Measurements from ENCODE around the gene GSTCD.
"Not testable (repeated sequence)": the region's sequence is repeated elsewhere in the genome, so short reads cannot be mapped to it uniquely, and the experiment has no call there.

GSTCD gene

DNA sequence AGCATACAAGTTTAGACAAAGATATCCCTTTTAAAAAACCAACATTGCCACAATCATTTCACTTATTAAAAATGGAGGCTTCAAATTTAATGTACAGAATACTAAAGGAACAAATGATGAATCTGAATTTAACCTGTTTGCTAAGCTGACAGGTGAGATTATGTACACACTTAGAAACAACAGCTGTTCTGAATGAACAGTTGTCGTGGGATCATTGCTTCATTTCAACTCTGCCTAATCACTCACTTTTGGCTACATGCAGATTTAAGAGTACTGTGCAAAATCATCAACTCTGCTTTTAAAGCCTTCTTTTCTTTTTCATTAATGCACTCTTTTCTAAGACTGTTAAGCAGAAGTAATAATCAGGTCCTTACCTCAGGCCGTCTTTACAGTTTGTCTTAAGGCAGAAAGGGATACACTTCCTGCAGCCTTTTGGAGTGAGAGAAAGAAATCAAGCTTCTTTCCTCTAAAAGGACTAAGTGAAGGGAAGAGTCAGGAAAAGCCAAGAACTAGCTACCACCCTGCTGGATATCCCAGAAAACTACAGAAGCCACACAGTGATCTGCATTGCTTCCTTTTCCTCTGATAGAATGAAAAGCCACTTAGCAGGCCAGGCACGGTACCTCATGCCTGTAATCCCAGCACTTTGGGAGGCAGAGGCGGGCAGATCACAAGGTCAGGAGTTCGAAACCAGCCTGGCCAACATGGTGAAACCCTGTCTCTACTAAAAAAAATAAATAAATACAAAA, 132.0 kb downstream of the GSTCD start:
- no peak for TF ChIP-seq CTCF (IDR thresholded peaks at IDR 0.05)
- intact Hi-C loops (cut with DNase I; ENCODE audit: low total_unique reads) = no loop called here
- no peak overlapping the region for H3K27ac ChIP-seq
- H3K27me3 ChIP-seq = no peaks in the 10 kb centered on the region
- H3K4me3 ChIP-seq = no peak overlapping the region
- peaks cover 0 to 6% (median 0%) of the 10 kb centered on the region in 3 donors for H3K36me3 ChIP-seq
- peaks cover 0 to 29% (median 0%) of the 10 kb centered on the region in 4 donors for H3K4me1 ChIP-seq
- H3K9me3 ChIP-seq = no peaks in the 10 kb centered on the region
- no peak for DNase-seq

DNA sequence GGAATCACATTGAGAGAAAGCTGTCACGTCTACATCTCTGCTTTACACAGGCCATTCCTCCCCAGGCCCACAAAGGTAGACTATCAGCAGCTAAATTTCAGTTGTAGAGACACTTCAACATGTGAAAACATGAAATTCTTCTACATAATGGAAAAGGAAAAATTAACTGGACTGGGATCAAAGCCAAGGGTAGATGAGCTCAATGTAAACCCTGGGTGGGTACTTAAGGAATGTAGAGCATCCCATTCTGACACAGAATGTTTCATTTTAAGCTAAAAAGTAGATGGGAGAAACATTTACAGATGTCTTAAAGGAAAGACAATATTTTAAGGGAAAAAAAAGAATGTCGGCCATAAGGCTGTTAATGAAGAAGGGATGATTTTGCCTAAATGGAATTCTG, 135.4 kb downstream of the GSTCD start:
- no peak for TF ChIP-seq CTCF (IDR thresholded peaks at IDR 0.05)
- Histone ChIP-seq H3K36me3 (no peaks in the 10 kb centered on the region), H3K27me3 (no peaks in the 10 kb centered on the region), H3K4me3 (no peak overlapping the region), H3K4me1 (peaks cover 0 to 33% (median 0%) of the 10 kb centered on the region in 4 donors), H3K27ac (no peak overlapping the region), H3K9me3 (no peaks in the 10 kb centered on the region)
- intact Hi-C loops (cut with DNase I; ENCODE audit: low total_unique reads) = no loop called here
- no peak for DNase-seq

DNA sequence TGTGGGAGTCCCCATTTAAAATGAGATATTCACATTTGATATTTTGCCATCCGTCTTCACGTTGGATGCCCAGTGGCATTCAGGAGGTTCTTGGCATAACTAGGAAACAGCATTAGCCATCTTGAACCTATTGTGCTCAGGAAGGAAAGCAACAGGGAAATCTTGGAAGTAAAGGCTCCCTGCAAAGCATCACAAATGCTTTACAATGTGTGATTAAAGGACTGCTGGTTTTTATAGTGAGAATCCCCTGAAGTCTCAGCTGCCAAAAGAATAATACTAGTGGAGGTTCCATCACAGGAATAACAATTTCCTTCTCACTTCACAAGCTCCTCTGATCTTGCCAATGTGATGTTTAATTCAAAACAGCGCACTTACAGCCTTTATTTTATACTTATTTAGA, 137.0 kb downstream of the GSTCD start:
- Histone ChIP-seq H3K4me3 (no peak overlapping the region), H3K4me1 (peaks cover 0 to 33% (median 0%) of the 10 kb centered on the region in 4 donors), H3K27me3 (no peaks in the 10 kb centered on the region), H3K36me3 (no peaks in the 10 kb centered on the region), H3K27ac (peak overlapping the region in 1 of 2 donors; percentile 4), H3K9me3 (no peaks in the 10 kb centered on the region)
- no peak for DNase-seq
- intact Hi-C loops (cut with DNase I; ENCODE audit: low total_unique reads) = no loop called here
- TF ChIP-seq CTCF (IDR thresholded peaks at IDR 0.05) = no peak

GRCh38 chr4:105848359-105848758, 139.8 kb downstream of the GSTCD start:
- H3K9me3 ChIP-seq; intact Hi-C loops (cut with DNase I; ENCODE audit: low total_unique reads); H3K4me3 ChIP-seq; DNase-seq; H3K27me3 ChIP-seq; H3K27ac ChIP-seq; H3K36me3 ChIP-seq: not testable (repeated sequence)
- H3K4me1 ChIP-seq = peaks cover 0 to 18% (median 0%) of the 10 kb centered on the region in 4 donors

- H3K4me1 ChIP-seq = no peaks in the 10 kb centered on the region
- peaks cover 0 to 2% (median 0%) of the 10 kb centered on the region in 3 donors for H3K36me3 ChIP-seq
- no peak for TF ChIP-seq CTCF (IDR thresholded peaks at IDR 0.05)
- intact Hi-C loops (cut with DNase I; ENCODE audit: low total_unique reads) = no loop called here
- H3K27ac ChIP-seq = no peak overlapping the region
- H3K4me3 ChIP-seq = no peak overlapping the region
- no peaks in the 10 kb centered on the region for H3K27me3 ChIP-seq
- H3K9me3 ChIP-seq = peaks cover 0 to 7% (median 0%) of the 10 kb centered on the region in 3 donors
- no peak for DNase-seq
These were observed 142.6 kb downstream of the GSTCD start for GRCh38 chr4:105851196-105851595.

GRCh38 chr4:105852230-105852629, 143.6 kb downstream of the GSTCD start:
- H3K27ac ChIP-seq; H3K27me3 ChIP-seq; H3K4me1 ChIP-seq; H3K9me3 ChIP-seq; intact Hi-C loops (cut with DNase I; ENCODE audit: low total_unique reads); H3K36me3 ChIP-seq; H3K4me3 ChIP-seq; DNase-seq: not testable (repeated sequence)

Measured in tibial artery (tissue), 4 donors.